Ishikawa (cell line): ENCODE measurements around the gene PBX2.

Experiments
- CEBPB ChIP-seq: IDR thresholded peaks from 2 replicates; pipeline ENCODE4 v1.6.1; 2012
- CREB1 ChIP-seq: IDR thresholded peaks from 2 replicates; pipeline ENCODE4 v1.6.1; 2012; ENCODE audit warnings: low read depth
- EGR1 ChIP-seq: IDR thresholded peaks from 2 replicates; pipeline ENCODE4 v1.6.1; 2012
- EP300 ChIP-seq: IDR thresholded peaks from 2 replicates; pipeline ENCODE4 v1.6.1; 2012; ENCODE audit warnings: borderline replicate concordance
- FOXM1 ChIP-seq: IDR thresholded peaks from 2 replicates; pipeline ENCODE4 v1.6.1; 2012; ENCODE audit warnings: low read depth, borderline replicate concordance
- NFIC ChIP-seq: IDR thresholded peaks from 2 replicates; pipeline ENCODE4 v1.6.1; 2012
- RAD21 ChIP-seq: IDR thresholded peaks from 2 replicates; pipeline ENCODE4 v1.6.1; 2012; ENCODE audit warnings: low read depth
- TAF1 ChIP-seq: IDR thresholded peaks from 2 replicates; pipeline ENCODE4 v1.6.1; 2012; ENCODE audit warnings: low read depth, mild to moderate bottlenecking
- TCF12 ChIP-seq: IDR thresholded peaks from 2 replicates; pipeline ENCODE4 v1.6.1; 2012; ENCODE audit warnings: low read depth
- TEAD4 ChIP-seq: IDR thresholded peaks from 2 replicates; pipeline ENCODE4 v1.6.1; 2012
- YY1 ChIP-seq: IDR thresholded peaks from 2 replicates; pipeline ENCODE4 v1.6.1; 2012; ENCODE audit warnings: low read depth
- ZBTB7A ChIP-seq: IDR thresholded peaks from 2 replicates; pipeline ENCODE4 v1.6.1; 2012; ENCODE audit warnings: low read depth
- TF ChIP-seq, protein P1 (sequence below): IDR thresholded peaks from 2 replicates; pipeline ENCODE4 v1.6.1; 2012
- TF ChIP-seq, protein P2 (sequence below): IDR thresholded peaks from 2 replicates; pipeline ENCODE4 v1.6.1; 2012; ENCODE audit warnings: low read depth, mild to moderate bottlenecking
- TF ChIP-seq, protein P3 (sequence below): IDR thresholded peaks from 2 replicates; pipeline ENCODE4 v1.6.1; 2012

PBX2 gene

DNA sequence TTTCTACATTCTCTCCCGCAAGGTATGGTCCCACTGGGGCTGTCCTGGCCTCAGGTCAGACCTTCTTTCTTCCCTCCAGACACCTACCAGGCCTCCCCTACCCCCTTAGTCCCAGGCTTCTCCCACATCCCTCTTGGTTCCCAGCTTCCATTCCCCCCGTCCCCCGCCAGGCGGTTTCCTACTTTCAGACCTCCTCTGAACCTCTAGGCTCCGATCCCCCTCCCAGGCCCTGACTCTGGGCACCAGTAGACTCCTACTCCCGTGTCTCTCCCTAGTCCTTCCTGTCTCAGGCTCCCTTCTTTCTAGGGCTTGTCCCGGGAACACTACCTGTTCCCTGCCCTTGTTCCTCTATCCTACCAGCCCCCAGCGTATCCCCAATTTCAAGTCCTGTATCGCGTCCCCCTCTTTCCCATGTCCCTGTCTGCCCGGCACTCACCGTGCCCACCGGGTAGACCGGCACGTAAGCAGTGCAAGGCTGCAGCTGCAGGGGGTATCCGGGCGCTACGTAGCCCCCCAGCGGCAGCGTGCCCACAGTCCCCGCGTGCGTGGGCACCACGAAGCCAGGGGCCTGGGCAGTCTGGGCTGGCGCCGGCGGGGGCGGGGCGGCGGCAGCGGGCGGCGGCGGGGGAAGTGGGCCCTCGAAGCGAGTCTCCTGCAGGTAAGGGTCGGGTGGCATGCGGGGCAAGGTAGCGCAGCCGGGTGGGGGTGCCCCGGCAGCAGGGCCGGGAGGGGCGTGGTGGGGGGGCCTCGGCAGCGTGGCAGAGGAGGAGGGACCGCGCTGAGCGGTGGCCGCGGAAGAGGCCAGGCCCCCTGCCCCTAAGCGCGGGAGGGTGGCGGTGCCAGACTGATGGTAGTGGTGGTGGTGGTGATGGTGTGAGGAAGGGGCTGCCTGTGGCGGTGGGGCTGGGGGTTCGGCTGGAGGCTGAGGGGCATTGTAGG lies 39.8 kb downstream of the PBX2 start:
- TF ChIP-seq FOXM1: no peak
- TF ChIP-seq ZBTB7A: no peak
- TF ChIP-seq, protein P1, sequence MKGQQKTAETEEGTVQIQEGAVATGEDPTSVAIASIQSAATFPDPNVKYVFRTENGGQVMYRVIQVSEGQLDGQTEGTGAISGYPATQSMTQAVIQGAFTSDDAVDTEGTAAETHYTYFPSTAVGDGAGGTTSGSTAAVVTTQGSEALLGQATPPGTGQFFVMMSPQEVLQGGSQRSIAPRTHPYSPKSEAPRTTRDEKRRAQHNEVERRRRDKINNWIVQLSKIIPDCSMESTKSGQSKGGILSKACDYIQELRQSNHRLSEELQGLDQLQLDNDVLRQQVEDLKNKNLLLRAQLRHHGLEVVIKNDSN: no peak
- TF ChIP-seq, protein P2, sequence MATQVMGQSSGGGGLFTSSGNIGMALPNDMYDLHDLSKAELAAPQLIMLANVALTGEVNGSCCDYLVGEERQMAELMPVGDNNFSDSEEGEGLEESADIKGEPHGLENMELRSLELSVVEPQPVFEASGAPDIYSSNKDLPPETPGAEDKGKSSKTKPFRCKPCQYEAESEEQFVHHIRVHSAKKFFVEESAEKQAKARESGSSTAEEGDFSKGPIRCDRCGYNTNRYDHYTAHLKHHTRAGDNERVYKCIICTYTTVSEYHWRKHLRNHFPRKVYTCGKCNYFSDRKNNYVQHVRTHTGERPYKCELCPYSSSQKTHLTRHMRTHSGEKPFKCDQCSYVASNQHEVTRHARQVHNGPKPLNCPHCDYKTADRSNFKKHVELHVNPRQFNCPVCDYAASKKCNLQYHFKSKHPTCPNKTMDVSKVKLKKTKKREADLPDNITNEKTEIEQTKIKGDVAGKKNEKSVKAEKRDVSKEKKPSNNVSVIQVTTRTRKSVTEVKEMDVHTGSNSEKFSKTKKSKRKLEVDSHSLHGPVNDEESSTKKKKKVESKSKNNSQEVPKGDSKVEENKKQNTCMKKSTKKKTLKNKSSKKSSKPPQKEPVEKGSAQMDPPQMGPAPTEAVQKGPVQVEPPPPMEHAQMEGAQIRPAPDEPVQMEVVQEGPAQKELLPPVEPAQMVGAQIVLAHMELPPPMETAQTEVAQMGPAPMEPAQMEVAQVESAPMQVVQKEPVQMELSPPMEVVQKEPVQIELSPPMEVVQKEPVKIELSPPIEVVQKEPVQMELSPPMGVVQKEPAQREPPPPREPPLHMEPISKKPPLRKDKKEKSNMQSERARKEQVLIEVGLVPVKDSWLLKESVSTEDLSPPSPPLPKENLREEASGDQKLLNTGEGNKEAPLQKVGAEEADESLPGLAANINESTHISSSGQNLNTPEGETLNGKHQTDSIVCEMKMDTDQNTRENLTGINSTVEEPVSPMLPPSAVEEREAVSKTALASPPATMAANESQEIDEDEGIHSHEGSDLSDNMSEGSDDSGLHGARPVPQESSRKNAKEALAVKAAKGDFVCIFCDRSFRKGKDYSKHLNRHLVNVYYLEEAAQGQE: no peak
- no peak for TF ChIP-seq TEAD4
- TF ChIP-seq EGR1: no peak
- no peak for TF ChIP-seq RAD21
- no peak for TF ChIP-seq TCF12
- TF ChIP-seq TAF1: no peak

DNA sequence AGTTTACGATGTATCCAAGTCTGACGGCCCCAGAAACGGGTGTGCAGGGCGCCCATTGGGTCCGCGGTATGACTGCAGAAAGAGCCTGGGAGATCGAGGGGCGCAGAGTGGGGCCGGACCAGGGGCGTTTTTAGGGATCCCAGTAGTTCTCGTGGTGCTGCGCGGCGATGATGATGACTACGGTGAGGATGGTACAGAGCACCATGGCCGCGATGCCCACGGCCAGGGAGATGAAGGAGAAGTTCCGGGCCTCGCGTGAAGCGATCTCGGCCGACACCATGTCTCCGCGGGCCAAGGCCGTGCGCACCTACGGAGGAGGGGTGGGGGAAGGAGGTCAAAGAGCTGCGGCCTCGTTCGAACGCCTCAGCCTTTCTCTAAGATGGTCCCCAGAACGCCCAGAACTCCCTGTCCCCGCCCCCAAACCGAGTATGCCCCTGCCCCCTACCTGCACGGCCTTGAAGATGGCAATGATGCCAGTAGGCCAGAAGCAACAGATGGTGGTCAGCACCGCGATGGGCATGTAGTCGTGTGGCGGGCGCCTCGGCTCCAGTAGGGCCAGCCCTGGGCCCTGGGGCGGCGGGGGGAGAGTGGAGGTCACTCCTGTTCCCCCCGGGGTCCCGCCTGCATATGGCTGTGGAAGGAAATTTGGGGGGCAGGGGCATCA lies 40.8 kb downstream of the PBX2 start:
- TF ChIP-seq TAF1: no peak
- TF ChIP-seq, protein P2: no peak
- no peak for TF ChIP-seq FOXM1
- TF ChIP-seq ZBTB7A: no peak
- TF ChIP-seq, protein P3, sequence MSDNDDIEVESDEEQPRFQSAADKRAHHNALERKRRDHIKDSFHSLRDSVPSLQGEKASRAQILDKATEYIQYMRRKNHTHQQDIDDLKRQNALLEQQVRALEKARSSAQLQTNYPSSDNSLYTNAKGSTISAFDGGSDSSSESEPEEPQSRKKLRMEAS: no peak
- no peak for TF ChIP-seq EGR1
- TF ChIP-seq TEAD4: no peak
- TF ChIP-seq, protein P1: no peak
- no peak for TF ChIP-seq TCF12
- TF ChIP-seq CREB1: no peak
- no peak for TF ChIP-seq YY1
- no peak for TF ChIP-seq NFIC
- no peak for TF ChIP-seq EP300
- no peak for TF ChIP-seq CEBPB
- TF ChIP-seq RAD21: no peak

DNA sequence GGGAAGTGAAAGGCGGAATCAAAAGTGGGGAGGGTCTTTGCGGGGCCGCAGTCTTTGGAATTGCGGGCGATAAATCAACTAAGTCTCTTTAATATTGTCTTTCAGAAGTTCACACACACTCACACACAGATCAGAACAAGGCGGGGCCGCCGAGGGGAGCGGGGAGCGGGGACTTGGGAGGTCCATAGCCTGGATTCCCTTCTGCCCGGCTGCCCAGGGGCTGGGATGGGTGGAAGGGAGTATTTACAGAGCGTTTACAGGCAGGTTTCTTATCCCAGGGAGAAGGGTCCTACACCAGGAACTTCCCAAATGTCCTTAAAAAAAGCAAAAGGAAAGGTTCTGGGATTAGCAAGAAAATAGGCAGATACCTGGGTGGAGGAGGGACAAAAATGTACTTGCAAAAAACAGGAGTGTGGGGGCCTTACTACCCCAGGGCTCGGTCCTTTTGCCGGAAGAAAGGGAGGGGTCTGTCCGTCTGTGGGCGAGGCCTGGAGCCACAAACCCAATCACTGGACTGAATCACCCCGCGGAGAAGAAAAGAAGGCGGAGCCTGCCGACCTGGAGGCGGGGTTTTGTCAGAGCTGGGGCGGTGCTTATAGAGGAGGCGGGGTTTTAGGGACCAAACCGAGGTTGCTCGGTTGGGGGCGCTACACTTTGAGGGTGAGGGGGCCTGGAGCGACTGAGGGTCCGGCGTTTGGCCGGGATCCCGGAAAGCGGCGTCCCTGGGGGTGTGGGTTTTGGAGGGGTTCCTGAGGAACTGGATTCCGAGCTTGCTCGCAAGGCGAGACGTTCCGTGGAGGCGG lies 41.5 kb downstream of the PBX2 start:
- no peak for TF ChIP-seq TAF1
- no peak for TF ChIP-seq EP300
- no peak for TF ChIP-seq TEAD4
- no peak for TF ChIP-seq ZBTB7A
- no peak for TF ChIP-seq CREB1
- TF ChIP-seq, protein P2: no peak
- TF ChIP-seq CEBPB: no peak
- TF ChIP-seq RAD21: no peak
- TF ChIP-seq NFIC: no peak
